HG03064 (cell line): ENCODE data around the gene IMPA2.
"Not testable (repeated sequence)": the region's sequence is repeated elsewhere in the genome, so short reads cannot be mapped to it uniquely, and the experiment has no call there.

Experiments used
- ATAC-seq: cut with Tn5 transposase; IDR thresholded peaks from one replicate; pipeline ENCODE4 v1.9.1; 2021; ENCODE audit warnings: low read depth; ENCODE audit not compliant: unreplicated experiment

IMPA2 gene

GRCh38 chr18:11981192-11981542, at the start of gene IMPA2:
Gene IMPA2, plus strand, starts transcription at chr18:11981507. Its CDS starts 163 bp downstream, at chr18:11981670.
- ATAC-seq = peak; percentile 37

- ATAC-seq = no peak
These were observed 48.9 kb upstream of the IMPA2 start for GRCh38 chr18:11932393-11932792.

GRCh38 chr18:11937874-11938478, 43.3 kb upstream of the IMPA2 start:
- ATAC-seq = no peak

- ATAC-seq = no peak
These were observed 40.4 kb upstream of the IMPA2 start for GRCh38 chr18:11940956-11941355.

GRCh38 chr18:11943551-11943950, 37.8 kb upstream of the IMPA2 start:
- no peak for ATAC-seq

GRCh38 chr18:11944252-11944651, 37.1 kb upstream of the IMPA2 start:
- no peak for ATAC-seq

GRCh38 chr18:11944786-11945185, 36.5 kb upstream of the IMPA2 start:
- no peak for ATAC-seq

- ATAC-seq = not testable (repeated sequence)
These were observed 35.3 kb upstream of the IMPA2 start for GRCh38 chr18:11945834-11946659.

GRCh38 chr18:11946756-11947155, 34.6 kb upstream of the IMPA2 start:
- no peak for ATAC-seq

GRCh38 chr18:11947214-11948191, 33.8 kb upstream of the IMPA2 start:
- peak; percentile 84 for ATAC-seq

GRCh38 chr18:11948852-11949523, 32.3 kb upstream of the IMPA2 start:
- ATAC-seq = no peak

GRCh38 chr18:11950824-11951223, 30.5 kb upstream of the IMPA2 start:
- ATAC-seq = no peak

- no peak for ATAC-seq
These were observed 29.9 kb upstream of the IMPA2 start for GRCh38 chr18:11951390-11951851.

GRCh38 chr18:11953113-11953512, 28.2 kb upstream of the IMPA2 start:
- no peak for ATAC-seq

- ATAC-seq = no peak
These were observed 25.9 kb upstream of the IMPA2 start for GRCh38 chr18:11955239-11956029.

- ATAC-seq = no peak
These were observed 24.7 kb upstream of the IMPA2 start for GRCh38 chr18:11956371-11957308.

GRCh38 chr18:11957636-11958035, 23.7 kb upstream of the IMPA2 start:
- no peak for ATAC-seq

GRCh38 chr18:11959651-11960050, 21.7 kb upstream of the IMPA2 start:
- not testable (repeated sequence) for ATAC-seq
